GM19463 (cell line): ENCODE measurements around the gene SOX18.
"Not testable (repeated sequence)": the region's sequence is repeated elsewhere in the genome, so short reads cannot be mapped to it uniquely, and the experiment has no call there.

Experiments
- ATAC-seq: cut with Tn5 transposase; IDR thresholded peaks from one replicate; pipeline ENCODE4 v1.9.1; 2021; ENCODE audit warnings: mild to moderate bottlenecking, moderate library complexity; ENCODE audit not compliant: unreplicated experiment

SOX18 gene

DNA sequence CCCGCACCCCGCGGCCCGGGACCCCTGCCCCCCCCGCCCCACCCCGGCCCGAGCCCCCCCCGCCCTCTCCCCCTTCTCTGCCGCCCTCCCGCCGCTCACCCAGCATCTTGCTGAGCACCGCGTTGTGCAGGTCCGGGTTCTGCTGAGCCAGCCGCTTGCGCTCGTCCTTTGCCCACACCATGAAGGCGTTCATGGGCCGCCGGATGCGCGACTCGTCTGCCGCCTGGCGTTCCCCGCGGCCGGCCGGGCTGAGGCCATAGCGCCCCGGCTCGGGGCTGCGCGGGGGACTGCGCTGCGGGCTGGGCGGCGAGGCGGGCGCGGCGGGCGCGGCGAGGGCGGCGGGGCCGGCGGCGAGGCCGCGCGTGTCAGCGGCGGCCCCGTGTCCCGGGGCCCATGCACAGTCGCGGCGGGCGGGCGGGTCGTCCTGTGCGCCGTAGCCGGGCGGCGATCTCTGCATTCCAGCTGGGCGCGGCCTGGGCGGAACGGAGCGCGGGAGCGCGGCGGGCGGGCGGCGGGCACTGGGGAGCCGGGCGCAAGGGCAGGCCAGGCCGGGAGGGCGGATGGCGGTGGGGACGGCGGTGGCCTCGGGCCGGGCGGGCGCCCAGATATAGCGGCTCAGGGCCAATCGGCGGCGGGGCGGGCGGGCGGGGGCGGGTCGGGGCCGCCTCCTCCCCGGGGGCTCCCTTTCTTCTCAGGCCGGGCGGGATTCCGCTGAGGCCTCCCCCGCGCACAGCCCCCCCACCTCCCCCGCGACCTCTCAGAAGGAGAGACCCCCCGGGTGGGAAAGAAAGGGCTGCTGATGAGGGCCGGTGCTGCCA lies at the start of gene SOX18:
SOX18 (minus strand) TSS at position 580 of the 818 bp plus-strand sequence; CDS start at position 457, 123 bp downstream.
- ATAC-seq, result no peak

DNA sequence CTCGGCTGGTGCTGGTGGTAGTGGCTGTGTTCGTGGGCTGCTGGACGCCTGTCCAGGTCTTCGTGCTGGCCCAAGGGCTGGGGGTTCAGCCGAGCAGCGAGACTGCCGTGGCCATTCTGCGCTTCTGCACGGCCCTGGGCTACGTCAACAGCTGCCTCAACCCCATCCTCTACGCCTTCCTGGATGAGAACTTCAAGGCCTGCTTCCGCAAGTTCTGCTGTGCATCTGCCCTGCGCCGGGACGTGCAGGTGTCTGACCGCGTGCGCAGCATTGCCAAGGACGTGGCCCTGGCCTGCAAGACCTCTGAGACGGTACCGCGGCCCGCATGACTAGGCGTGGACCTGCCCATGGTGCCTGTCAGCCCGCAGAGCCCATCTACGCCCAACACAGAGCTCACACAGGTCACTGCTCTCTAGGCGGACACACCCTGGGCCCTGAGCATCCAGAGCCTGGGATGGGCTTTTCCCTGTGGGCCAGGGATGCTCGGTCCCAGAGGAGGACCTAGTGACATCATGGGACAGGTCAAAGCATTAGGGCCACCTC lies 49.1 kb upstream of the SOX18 start:
- no peak for ATAC-seq

DNA sequence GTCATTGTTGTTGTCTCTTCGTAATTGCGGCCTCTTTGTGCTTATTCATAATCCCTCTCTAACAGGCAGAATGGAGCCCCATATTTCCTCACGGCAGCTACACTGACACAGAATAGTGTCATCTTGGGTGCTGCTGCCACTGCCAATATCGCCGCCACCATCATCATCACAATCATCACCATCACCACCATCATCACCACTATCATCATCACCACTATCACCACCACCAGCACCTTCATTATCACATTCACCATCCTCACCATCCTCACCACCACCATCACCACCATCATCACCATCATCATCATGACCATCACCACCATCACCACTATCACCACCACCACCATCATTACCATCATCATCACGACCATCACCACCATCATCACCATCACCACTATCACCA lies 47.1 kb upstream of the SOX18 start:
- no peak for ATAC-seq

DNA sequence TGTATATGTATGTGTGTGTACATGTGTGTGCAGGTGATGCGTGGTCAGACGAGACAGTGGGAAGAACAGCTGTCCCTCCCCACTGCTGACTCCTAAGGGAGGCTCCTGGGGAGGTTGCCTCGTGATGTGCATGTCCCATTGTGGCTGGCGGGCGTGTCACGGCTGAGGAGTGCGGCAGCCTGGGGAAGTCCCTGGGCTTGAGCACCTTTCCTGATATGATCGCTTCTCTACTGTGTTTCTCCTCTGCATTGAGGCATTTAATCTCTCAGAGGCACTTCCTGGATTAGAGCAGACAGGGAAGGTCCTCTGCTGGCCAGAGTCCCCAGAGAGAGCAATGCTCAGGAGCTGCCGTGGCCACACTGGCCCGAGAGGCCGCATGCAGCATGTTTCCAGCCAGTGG lies 46.5 kb upstream of the SOX18 start:
- no peak for ATAC-seq

DNA sequence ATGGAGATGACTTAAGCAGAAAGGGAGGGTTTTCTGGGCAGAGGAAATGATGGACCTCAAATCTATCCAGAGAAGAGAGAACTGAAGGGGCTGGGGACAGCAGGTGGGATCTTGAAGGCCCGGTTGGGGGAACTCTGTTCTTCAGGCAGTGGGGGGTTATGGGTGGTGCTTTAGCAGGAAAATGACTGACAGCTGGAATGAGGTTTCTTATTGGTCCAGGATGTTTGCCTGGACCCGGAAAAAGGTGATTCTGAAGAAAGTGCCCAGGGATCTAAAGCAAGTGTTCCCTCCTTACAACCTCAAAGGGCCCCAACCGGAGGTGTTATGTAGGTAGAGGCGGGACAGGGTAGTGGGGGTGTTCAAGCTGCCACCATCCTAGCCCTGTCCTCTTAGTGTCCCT lies 46.0 kb upstream of the SOX18 start:
- no peak for ATAC-seq

DNA sequence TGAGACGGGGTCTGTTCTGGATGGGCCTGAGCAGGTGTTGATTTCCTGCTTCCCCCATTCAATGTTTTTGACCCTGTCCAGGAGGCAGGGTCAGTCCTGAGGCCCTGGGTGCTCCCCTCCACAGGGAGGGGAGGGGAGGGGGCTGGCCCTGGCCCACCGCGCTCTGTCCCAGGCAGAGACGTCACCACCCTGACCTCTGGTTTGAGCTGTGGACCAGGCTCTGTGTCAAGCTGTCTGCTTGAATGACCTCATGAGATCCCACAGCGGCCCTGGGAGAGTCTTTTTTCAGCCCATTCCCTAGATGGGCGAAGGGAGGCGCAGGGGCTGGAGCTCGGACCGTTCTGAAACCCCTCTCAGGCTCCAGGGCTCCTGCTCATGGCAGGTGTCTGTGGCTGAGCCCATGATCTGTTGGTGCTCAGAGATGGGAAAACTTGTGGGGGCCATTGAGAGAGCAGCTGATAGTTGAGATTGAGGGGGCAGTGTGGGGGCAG lies 43.6 kb upstream of the SOX18 start:
- ATAC-seq, result no peak

DNA sequence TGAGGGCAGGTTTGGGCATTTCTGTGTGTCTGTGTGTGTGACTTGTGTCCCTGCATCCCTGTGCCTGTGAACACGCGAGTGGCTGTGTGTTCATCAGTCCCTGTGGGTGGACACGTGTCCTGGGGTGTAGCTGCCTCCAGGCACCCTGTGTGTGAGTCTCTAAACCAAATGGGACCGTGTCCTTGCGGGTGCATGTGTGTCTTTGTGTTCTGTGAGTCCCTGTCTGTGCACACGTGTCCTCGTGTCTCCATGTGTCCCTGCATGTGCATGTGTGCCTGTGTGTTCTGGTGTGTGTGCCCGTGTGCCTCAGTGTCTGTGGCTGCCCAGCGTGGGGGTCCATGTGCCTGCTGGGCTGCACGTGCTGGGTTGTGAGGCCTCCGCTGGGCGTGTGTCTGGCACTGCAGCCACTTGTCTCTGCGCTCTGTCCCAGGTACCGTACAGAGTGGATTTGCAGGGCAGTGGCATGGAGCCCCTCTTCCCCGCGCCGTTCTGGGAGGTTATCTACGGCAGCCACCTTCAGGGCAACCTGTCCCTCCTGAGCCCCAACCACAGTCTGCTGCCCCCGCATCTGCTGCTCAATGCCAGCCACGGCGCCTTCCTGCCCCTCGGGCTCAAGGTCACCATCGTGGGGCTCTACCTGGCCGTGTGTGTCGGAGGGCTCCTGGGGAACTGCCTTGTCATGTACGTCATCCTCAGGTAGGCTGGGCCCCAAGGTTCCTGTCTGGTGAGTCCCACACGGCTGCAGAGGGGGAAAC lies 43.0 kb upstream of the SOX18 start:
- ATAC-seq, result no peak

DNA sequence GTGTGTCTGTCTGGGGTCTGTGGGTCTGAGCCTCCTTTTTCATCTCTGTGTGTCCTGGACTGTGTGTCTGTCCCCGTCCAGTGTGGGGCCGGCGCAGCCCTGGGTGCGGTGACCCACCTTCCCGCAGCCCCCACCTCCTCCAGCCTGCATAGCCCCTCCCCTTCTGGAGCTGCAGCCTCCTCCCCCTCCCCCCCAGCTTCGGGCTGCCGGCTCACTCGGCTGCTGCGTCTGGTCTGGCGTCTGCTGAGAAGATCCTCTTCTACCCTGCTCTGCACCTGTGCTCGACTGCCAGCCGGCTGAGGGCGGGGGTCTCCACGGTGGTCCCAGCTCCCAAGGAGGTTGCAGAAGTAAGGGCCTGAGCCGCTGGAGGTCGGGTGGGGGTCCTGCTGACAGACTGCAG lies 42.3 kb upstream of the SOX18 start:
- no peak for ATAC-seq

DNA sequence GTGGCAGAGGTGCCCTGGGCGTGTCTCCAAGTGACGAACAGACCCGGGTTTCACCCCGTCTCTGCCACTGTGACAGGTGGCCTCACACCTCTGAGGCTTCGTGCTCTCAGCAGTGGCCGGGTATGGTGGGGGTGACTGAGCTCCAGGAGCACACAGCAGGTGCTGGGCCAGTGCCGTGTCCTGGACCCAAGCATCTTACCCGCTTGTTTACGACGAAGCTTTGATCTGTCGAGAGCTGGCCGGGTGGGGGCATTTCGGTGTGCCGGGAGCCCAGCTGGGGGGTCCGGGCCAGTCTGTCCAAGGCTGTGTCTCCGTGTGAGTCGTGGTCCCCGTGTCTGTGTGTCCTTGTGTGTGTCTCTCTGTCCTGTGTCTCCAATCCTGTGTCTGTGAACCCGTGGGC lies 41.9 kb upstream of the SOX18 start:
- no peak for ATAC-seq

DNA sequence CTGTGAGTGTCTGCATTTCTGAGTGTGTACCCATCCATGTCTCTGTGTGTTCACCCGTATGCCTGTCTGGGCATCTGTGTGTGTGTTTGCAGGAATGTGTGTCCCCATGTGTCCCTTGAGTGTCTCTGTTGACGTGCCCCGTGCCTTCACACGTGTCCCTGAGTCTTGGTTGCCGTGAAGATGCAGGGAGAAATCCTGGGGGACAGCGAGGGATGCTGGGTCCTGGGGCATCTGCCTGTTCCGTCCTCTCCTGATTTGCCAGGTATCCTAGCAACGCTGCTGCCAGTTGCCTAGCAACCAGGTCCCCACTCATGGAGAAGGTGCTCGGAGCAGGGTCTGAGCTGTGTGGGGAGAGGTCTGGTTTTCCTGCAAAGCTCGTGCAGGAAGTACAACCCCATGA lies 40.7 kb upstream of the SOX18 start:
- ATAC-seq, result no peak

DNA sequence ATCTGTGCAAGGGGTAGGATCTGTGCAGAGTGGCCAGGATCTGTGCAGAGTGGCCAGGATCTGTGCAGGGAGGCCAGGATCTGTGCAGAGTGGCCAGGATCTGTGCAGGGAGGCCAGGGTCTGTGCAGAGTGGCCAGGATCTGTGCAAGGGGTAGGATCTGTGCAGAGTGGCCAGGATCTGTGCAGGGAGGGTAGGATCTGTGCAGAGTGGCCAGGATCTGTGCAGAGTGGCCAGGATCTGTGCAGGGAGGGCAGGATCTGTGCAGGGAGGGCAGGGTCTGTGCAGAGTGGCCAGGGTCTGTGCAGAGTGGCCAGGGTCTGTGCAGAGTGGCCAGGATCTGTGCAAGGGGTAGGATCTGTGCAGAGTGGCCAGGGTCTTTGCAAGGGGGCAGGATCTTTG lies 39.1 kb upstream of the SOX18 start:
- ATAC-seq, result not testable (repeated sequence)

DNA sequence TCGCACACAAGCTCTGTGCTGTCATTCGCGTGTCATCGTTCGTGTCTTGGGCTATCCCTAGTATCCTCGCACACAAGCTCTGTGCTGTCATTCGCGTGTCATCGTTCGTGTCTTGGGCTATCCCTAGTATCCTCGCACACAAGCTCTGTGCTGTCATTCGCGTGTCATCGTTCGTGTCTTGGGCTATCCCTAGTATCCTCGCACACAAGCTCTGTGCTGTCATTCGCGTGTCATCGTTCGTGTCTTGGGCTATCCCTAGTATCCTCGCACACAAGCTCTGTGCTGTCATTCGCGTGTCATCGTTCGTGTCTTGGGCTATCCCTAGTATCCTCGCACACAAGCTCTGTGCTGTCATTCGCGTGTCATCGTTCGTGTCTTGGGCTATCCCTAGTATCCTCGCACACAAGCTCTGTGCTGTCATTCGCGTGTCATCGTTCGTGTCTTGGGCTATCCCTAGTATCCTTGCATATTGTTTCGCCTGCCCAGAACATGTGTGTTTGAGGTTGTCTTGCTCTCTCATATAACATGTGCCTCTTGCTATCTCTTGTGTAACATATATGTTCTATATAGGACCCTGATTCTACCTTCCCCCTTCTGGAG lies 37.9 kb upstream of the SOX18 start:
- ATAC-seq, result not testable (repeated sequence)

DNA sequence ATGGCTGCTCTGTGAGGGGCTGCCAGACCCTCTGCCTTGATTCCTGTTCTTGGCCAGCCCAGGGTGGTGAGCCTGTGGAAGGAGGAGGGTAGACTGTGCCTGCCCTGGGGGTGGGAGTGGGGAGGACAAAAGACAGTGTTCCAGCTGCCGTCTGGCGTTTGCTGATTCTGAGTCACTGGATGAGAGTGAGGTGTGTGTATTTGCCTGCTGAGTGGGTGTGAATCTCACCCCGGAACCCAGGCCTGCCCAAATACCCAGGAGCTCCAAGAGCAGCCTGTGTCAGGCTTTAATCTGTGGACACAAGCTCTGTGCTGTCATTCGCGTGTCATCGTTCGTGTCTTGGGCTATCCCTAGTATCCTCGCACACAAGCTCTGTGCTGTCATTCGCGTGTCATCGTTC lies 37.4 kb upstream of the SOX18 start:
- no peak for ATAC-seq

DNA sequence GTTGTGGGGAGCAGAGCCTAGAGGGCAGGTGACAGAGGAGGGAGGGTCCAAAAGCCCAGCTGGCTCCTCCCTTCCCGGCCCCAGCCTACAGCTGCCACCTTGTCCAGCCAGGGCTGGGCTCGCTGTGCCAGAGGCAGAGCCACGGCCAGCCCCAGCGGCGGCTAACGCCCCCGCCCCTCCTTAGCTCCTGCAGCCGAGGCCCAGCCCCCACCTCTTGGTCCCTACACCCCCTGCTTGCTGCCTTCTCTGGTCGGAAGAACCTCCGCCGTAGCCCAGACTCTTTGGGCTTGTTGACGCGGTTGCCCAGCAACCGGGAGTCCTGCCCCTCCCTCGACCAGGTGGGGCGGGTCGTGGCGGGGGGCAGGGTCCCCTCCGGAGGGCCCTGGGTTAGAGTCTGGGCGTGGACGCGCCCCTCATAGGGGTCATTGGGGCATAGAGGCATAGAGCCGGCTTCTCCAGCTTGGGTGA lies 35.3 kb upstream of the SOX18 start:
- ATAC-seq, result no peak

DNA sequence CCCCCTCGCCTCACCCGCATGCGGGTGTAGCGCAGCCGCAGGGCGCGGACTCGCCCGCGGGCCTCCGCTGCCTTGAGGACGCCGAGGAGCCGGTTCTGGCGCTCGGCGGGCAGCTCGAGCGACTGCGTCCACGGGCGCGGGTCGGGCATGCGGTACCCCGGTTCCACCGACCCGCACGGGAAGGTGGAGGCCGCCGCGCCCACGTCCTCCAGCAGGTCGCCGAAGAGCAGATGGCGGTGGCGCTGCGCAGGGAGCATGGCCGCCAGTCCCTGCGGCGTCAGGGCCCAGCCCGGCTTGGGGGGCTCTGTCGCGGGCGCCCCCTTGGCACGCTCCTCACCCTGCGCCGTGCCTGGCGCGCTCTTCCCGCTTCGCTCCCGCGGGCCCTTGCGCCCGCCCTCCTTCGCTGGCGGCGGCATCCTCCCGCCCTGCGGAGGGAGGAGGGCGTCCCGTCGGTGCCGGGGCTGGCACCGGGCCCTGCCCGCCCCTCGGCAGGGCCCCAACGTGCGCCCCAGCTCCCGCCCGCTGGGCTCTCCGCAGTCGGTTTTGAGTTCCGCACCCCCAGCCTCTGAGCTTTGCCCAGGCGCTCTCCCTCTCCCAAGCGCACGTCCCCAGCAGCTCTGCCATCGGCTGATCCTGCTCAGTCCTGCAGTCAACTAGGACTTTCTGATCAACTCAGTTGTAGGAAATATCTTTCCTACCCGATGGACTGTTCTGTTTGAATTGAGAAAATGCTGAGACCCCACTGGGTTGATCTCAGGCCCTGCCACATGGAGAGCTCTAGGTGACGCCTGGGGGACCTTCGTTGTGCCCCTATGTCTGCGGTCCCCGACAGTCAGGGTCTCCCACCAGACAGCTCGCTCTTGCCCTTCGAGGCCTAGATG lies 34.6 kb upstream of the SOX18 start, which contains the start of gene LKAAEAR1:
LKAAEAR1 (minus strand) TSS at position 595 of the 881 bp plus-strand sequence; CDS start at position 416, 179 bp downstream.
- no peak for ATAC-seq

DNA sequence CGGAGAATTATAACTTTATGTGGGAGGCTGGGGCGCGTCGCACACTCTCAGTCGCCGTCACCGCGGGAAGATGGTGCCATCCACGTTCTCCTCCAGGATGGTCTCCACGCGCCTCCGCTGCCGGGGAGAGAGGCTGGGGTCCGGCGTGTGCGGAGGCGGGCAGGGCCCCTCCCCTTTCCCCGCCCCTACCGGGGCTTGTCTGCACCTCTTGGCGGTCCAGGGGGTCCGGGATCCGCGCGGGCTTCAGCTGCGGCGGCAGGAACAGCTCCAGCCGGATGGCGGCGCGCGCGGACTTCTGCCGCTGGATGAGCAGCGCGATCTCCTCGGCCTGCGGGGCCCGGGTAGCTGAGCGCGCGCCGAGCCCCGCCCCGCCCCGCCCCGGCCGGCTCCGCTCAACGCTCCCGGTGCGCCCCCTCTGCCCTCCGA lies 34.0 kb upstream of the SOX18 start:
- no peak for ATAC-seq

DNA sequence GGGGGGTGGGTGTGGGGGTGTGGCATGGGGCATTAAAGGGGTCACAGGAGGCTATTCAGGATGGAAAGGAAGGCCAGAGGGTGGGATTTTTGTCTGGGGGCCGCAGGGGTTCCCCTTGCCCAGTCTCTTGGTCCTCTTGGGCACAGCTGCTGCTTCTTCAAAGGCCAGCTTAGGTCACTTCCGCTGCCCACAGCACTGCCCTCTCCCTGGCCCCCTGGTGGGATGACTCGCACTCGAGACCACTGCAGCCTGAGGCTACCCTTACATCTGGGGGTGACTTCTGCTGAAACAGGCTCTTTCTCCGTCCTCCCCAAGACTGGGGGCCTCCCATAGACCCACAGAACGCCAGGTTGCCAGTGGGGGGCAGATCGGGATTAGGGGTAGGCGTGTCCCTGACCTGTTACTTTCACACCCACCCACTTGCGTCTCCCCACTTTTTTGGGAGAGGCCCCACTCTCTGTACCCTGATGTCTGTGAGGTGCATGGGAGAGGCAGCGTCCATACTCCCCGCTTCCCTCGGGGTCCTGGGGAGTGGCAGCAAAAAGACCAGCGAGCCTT lies 33.5 kb upstream of the SOX18 start:
- no peak for ATAC-seq

DNA sequence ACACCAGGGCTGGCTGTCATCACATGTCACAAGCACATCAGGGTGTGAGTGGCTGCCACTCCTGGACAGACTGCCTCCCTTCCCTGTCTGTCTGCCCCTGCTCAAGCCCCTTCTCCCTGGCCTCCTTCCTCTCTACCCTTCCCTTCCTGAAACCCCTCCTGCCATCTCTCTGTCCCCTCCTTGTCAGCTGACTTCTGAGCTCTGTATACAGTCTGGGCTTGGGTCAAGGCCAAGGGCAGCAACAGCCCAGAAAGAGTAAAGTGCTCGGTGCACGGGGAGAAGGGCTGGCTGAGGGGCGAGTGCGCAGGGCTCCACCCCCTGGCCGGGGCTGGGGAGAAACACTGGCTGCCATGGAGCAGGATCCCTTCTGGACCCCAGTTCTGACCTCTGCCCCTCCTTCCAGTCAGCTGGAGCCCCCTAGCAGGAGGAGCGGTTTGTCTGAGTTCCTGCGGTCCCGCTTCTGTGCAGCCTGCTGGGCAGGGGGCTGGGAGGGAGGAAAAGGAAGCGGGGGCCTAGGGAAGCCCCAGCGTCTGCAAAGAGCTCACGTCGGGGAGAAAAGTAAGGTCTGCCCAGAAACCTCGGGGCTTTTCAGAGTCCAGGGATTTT lies 32.8 kb upstream of the SOX18 start:
- ATAC-seq, result no peak

DNA sequence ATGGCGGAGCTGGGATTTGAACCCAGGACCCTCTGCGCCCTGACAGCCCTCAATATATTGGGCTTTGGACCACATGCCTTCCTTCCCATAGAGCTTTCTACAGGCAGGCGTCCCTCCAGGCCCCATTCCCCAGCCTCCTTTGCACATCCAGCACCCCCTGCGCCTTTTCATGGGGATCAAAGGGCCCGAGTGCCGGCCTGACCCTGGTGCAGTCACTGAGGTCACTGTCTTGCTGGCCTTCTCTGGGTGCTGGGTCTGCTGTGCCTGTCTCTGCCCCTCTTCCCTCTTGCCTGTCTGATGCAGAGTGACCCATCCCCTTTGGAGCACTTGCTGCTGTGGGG lies 32.2 kb upstream of the SOX18 start:
- no peak for ATAC-seq
